Measurements from ENCODE around the gene PRPF6.
A peak's percentile ranks its signal among the peaks of the same experiment; 100 is the strongest.

The PRPF6 gene

GRCh38 chr20:63945921-63946920 lies 34.7 kb upstream of the PRPF6 start:
- TF ChIP-seq CTCF (IDR thresholded peaks at IDR 0.05; ENCODE audit: low read depth, low read length, missing control alignments): no peak
- H3K4me3 ChIP-seq (ENCODE audit: low read depth, low read length): no peak overlapping the region
- no peak for DNase-seq (ENCODE audit: low read depth)

- no peak overlapping the region for H3K4me3 ChIP-seq (ENCODE audit: low read depth, low read length)
- no peak for TF ChIP-seq CTCF (IDR thresholded peaks at IDR 0.05; ENCODE audit: low read depth, low read length, missing control alignments)
Measured at GRCh38 chr20:63946986-63947637, 33.8 kb upstream of the PRPF6 start.

GRCh38 chr20:63947638-63948456 lies 33.1 kb upstream of the PRPF6 start:
- peak; percentile 1 for TF ChIP-seq CTCF (IDR thresholded peaks at IDR 0.05; ENCODE audit: low read depth, low read length, missing control alignments)

More at GRCh38 chr20:63946986-63947637, 33.8 kb upstream of the PRPF6 start:
- DNase-seq (ENCODE audit: low read depth): no peak

GRCh38 chr20:63950701-63951397 lies 30.1 kb upstream of the PRPF6 start:
- no peak for DNase-seq (ENCODE audit: low read depth)
- no peak for TF ChIP-seq CTCF (IDR thresholded peaks at IDR 0.05; ENCODE audit: low read depth, low read length, missing control alignments)
- H3K4me3 ChIP-seq (ENCODE audit: low read depth, low read length): no peak overlapping the region

More at GRCh38 chr20:63947638-63948456, 33.1 kb upstream of the PRPF6 start:
- DNase-seq (ENCODE audit: low read depth): no peak
- H3K4me3 ChIP-seq (ENCODE audit: low read depth, low read length): no peak overlapping the region

GRCh38 chr20:63951398-63952209 lies 29.3 kb upstream of the PRPF6 start:
- no peak for DNase-seq (ENCODE audit: low read depth)
- no peak for TF ChIP-seq CTCF (IDR thresholded peaks at IDR 0.05; ENCODE audit: low read depth, low read length, missing control alignments)
- no peak overlapping the region for H3K4me3 ChIP-seq (ENCODE audit: low read depth, low read length)

All from GM12864 (cell line).